Gastroesophageal sphincter (tissue), 4 donors: Measurements from ENCODE around the gene ARFGEF3. TPM values are rescaled to one million over a fixed set of nuclear protein-coding genes. Genes with fewer than 3 reads are reported as not detected.

Source experiments
- ATAC-seq: fragments of 150-250 bp; one replicate; pipeline ENCODE4 v1.9.1; 2016; ENCODE audit warnings: mild to moderate bottlenecking, moderate library complexity
- H3K27ac ChIP-seq, 4 donors: fragments of 200-600 bp; sonication (generic) in 3 of 4; 1 replicate in 3 of 4; 2 replicates in 1 of 4; pipeline ENCODE4 v1.5.1; 2016 to 2019
- H3K27me3 ChIP-seq: fragments of 200-600 bp; sonication (generic); one replicate; pipeline ENCODE4 v1.5.1; 2019
- H3K36me3 ChIP-seq, 2 donors: fragments of 200-600 bp; sonication (generic); one replicate each; pipeline ENCODE4 v1.5.1; 2019; ENCODE audit warnings: control low read depth in 1 of 2
- H3K4me1 ChIP-seq, 3 donors: fragments of 200-600 bp; sonication (generic); 1 replicate in 2 of 3; 2 replicates in 1 of 3; pipeline ENCODE4 v1.5.1; 2016 to 2019; ENCODE audit warnings: control low read depth in 2 of 3
- H3K4me3 ChIP-seq, 2 donors: fragments of 200-600 bp; sonication (generic); one replicate each; pipeline ENCODE4 v1.5.1; 2019; ENCODE audit warnings: mild to moderate bottlenecking in 1 of 2, moderate library complexity in 1 of 2
- H3K9me3 ChIP-seq, 3 donors: fragments of 200-600 bp; sonication (generic); one replicate each; pipeline ENCODE4 v1.5.1; 2017 to 2019; ENCODE audit warnings: control low read depth in 2 of 3
- EP300 ChIP-seq: sonication (generic); formaldehyde crosslinking; IDR thresholded peaks from one replicate; pipeline ENCODE4 v1.6.1; 2017; ENCODE audit warnings: antibody characterized with exemption, mild to moderate bottlenecking
- POLR2A ChIP-seq, 2 donors: fragments of 450-650 bp; IDR thresholded peaks; one replicate each; pipeline ENCODE4 v1.6.1; 2017; ENCODE audit warnings: antibody characterized with exemption in 2 of 2, mild to moderate bottlenecking in 2 of 2, moderate library complexity in 1 of 2
- POLR2AphosphoS5 ChIP-seq: sonication (generic); formaldehyde crosslinking; IDR thresholded peaks from one replicate; pipeline ENCODE4 v1.6.1; 2017; ENCODE audit warnings: antibody characterized with exemption
- WGBS, 2 donors: methylation state at CpG; one replicate each; pipeline ENCODE4 v1.1.5; 2018; ENCODE audit warnings: low coverage in 1 of 2; 5-methylcytosine and 5-hydroxymethylcytosine counted together
- total RNA-seq, 4 donors: library from RNA; depleted of rRNA; stranded (reverse); fragments of >200 nt; gene quantifications; one replicate each; pipeline ENCODE4 v1.1.0, GENCODE V29; 2016
- TF ChIP-seq, protein P1 (sequence below), 4 experiments: fragments of 200-600 bp in 2 of 4; fragments of 450-650 bp in 2 of 4; sonication (generic) in 1 of 4; IDR thresholded peaks; one replicate each; pipeline ENCODE4 v1.5.1; 2017 to 2019; ENCODE audit warnings: antibody characterized with exemption in 4 of 4, mild to moderate bottlenecking in 2 of 4, moderate library complexity in 2 of 4

Gene ARFGEF3
- total RNA-seq, 4 donors from 2014 or later: 0.47 to 4.2 (median 1.8) TPM

DNA sequence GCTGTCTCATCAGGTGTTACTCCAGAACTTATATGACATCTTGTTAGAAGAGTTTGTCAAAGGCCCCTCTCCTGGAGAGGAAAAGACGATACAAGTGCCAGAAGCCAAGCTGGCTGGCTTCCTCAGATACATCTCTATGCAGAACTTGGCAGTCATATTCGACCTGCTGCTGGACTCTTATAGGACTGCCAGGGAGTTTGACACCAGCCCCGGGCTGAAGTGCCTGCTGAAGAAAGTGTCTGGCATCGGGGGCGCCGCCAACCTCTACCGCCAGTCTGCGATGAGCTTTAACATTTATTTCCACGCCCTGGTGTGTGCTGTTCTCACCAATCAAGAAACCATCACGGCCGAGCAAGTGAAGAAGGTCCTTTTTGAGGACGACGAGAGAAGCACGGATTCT, 172.3 kb downstream of the ARFGEF3 start:
- H3K27ac ChIP-seq: no peak overlapping the region
- no peaks in the 10 kb centered on the region for H3K9me3 ChIP-seq
- TF ChIP-seq POLR2AphosphoS5 (no peak), EP300 (no peak), POLR2A (IDR thresholded peaks at IDR 0.05) (no peak)
- TF ChIP-seq, protein P1, sequence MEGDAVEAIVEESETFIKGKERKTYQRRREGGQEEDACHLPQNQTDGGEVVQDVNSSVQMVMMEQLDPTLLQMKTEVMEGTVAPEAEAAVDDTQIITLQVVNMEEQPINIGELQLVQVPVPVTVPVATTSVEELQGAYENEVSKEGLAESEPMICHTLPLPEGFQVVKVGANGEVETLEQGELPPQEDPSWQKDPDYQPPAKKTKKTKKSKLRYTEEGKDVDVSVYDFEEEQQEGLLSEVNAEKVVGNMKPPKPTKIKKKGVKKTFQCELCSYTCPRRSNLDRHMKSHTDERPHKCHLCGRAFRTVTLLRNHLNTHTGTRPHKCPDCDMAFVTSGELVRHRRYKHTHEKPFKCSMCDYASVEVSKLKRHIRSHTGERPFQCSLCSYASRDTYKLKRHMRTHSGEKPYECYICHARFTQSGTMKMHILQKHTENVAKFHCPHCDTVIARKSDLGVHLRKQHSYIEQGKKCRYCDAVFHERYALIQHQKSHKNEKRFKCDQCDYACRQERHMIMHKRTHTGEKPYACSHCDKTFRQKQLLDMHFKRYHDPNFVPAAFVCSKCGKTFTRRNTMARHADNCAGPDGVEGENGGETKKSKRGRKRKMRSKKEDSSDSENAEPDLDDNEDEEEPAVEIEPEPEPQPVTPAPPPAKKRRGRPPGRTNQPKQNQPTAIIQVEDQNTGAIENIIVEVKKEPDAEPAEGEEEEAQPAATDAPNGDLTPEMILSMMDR (IDR thresholded peaks at IDR 0.05): no peak
- H3K4me1 ChIP-seq: no peaks in the 10 kb centered on the region
- peaks cover 0 to 6% of the 10 kb centered on the region in 2 donors for H3K36me3 ChIP-seq
- no peaks in the 10 kb centered on the region for H3K27me3 ChIP-seq
- WGBS, 2 donors: 79 to 86% methylated on average over 6 to 7 of the region's 14 CpGs
- no peak for ATAC-seq
- no peak overlapping the region for H3K4me3 ChIP-seq

DNA sequence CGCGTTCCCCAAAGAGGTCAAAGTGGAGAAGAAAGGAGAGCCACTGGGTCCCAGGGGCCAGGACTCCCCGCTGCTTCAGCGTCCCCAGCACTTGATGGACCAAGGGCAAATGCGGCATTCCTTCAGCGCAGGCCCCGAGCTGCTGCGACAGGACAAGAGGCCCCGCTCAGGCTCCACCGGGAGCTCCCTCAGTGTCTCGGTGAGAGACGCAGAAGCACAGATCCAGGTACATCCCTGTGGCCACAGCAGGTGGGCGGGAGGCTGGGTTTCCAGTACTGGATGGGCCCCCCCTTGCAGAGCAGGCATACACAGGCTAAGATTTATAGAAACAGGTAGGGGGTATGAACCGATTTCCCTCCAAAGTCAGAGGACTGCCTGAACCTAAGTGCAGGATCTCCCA, 173.2 kb downstream of the ARFGEF3 start:
- no peak overlapping the region for H3K27ac ChIP-seq
- H3K36me3 ChIP-seq: peaks cover 0 to 6% of the 10 kb centered on the region in 2 donors
- no peaks in the 10 kb centered on the region for H3K4me1 ChIP-seq
- H3K9me3 ChIP-seq: no peaks in the 10 kb centered on the region
- no peak for ATAC-seq
- TF ChIP-seq POLR2AphosphoS5 (no peak), POLR2A (IDR thresholded peaks at IDR 0.05) (no peak), EP300 (no peak)
- TF ChIP-seq, protein P1 (IDR thresholded peaks at IDR 0.05): no peak
- WGBS, 2 donors: 92 to 95% methylated on average over 4 to 9 of the region's 14 CpGs
- no peaks in the 10 kb centered on the region for H3K27me3 ChIP-seq
- H3K4me3 ChIP-seq: no peak overlapping the region

DNA sequence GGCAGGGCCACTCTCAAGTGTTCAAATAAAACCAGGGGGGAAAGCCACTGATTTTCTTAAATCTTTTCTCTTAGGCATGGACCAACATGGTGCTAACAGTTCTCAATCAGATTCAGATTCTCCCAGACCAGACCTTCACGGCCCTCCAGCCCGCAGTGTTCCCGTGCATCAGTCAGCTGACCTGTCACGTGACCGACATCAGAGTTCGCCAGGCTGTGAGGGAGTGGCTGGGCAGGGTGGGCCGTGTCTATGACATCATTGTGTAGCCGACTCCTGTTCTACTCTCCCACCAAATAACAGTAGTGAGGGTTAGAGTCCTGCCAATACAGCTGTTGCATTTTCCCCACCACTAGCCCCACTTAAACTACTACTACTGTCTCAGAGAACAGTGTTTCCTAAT, 174.5 kb downstream of the ARFGEF3 start:
- Histone ChIP-seq H3K4me1 (no peaks in the 10 kb centered on the region), H3K9me3 (no peaks in the 10 kb centered on the region), H3K4me3 (no peak overlapping the region), H3K36me3 (peaks cover 0 to 6% of the 10 kb centered on the region in 2 donors), H3K27me3 (no peaks in the 10 kb centered on the region), H3K27ac (no peak overlapping the region)
- TF ChIP-seq POLR2A (IDR thresholded peaks at IDR 0.05) (no peak), EP300 (no peak), POLR2AphosphoS5 (no peak)
- TF ChIP-seq, protein P1 (IDR thresholded peaks at IDR 0.05): no peak
- no peak for ATAC-seq
- 74 to 86% methylated on average over 2 to 8 of the region's 8 CpGs for WGBS, 2 donors

DNA sequence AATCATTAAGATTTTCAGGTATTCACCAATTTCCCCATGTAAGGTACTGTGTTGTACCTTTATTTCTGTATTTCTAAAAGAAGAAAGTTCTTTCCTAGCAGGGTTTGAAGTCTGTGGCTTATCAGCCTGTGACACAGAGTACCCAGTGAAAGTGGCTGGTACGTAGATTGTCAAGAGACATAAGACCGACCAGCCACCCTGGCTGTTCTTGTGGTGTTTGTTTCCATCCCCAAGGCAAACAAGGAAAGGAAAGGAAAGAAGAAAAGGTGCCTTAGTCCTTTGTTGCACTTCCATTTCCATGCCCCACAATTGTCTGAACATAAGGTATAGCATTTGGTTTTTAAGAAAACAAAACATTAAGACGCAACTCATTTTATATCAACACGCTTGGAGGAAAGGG, 175.3 kb downstream of the ARFGEF3 start:
- ATAC-seq: no peak
- H3K36me3 ChIP-seq: peaks cover 0 to 6% of the 10 kb centered on the region in 2 donors
- H3K27me3 ChIP-seq: no peaks in the 10 kb centered on the region
- H3K27ac ChIP-seq: no peak overlapping the region
- no peak for TF ChIP-seq EP300
- TF ChIP-seq POLR2AphosphoS5: no peak
- TF ChIP-seq, protein P1 (IDR thresholded peaks at IDR 0.05): no peak
- TF ChIP-seq POLR2A (IDR thresholded peaks at IDR 0.05): no peak
- H3K4me3 ChIP-seq: no peak overlapping the region
- H3K4me1 ChIP-seq: no peaks in the 10 kb centered on the region
- H3K9me3 ChIP-seq: no peaks in the 10 kb centered on the region
- WGBS, 2 donors: 93 to 94% methylated on average over 4 of the region's 4 CpGs

DNA sequence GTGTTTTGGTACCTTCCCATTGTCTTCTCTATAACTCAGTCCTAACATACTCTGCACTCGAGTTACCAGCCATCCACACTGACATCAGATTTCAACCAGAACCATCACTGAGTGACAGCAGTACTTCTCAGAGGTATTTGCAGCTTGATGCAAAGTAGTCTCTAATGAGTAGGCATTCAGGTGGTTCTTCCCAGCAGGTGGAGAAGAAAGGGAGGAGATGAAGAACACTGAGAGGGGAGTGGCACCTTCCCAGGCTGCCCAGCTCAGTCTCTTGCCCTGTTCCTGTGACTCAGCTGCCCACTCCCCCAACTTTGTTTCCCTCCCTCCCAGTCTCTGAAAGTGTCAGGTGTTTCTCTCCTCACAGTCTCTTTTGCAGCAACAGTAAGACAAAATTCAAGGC, 177.3 kb downstream of the ARFGEF3 start:
- TF ChIP-seq, protein P1 (IDR thresholded peaks at IDR 0.05): no peak
- no peak for TF ChIP-seq POLR2AphosphoS5
- no peak for TF ChIP-seq EP300
- TF ChIP-seq POLR2A (IDR thresholded peaks at IDR 0.05): no peak
- no peak for ATAC-seq
- peaks cover 0 to 6% of the 10 kb centered on the region in 2 donors for H3K36me3 ChIP-seq
- no peaks in the 10 kb centered on the region for H3K27me3 ChIP-seq
- no peaks in the 10 kb centered on the region for H3K4me1 ChIP-seq
- 80 to 82% methylated on average over 1 of the region's 1 CpG for WGBS, 2 donors
- H3K27ac ChIP-seq: no peak overlapping the region
- H3K9me3 ChIP-seq: no peaks in the 10 kb centered on the region
- no peak overlapping the region for H3K4me3 ChIP-seq
